Renal pelvis (tissue), 4 donors: ENCODE data around the gene AQP12B. TPM values are rescaled to one million over a fixed set of nuclear protein-coding genes. Genes with fewer than 3 reads are reported as not detected.

ENCODE experiments used
- DNase-seq: peaks from one replicate; pipeline ENCODE4 v3.0.0-alpha.2; 2013
- polyA plus RNA-seq, 3 donors: library from polyadenylated mRNA; unstranded; fragments of 120-200 nt; gene quantifications; one replicate each; pipeline ENCODE4 v1.2.1, GENCODE V29; 2013; ENCODE audit not compliant: insufficient read length in 3 of 3

Gene AQP12B
- polyA plus RNA-seq, 3 donors, result 0.57 to 3.4 (median 0.66) TPM

DNA sequence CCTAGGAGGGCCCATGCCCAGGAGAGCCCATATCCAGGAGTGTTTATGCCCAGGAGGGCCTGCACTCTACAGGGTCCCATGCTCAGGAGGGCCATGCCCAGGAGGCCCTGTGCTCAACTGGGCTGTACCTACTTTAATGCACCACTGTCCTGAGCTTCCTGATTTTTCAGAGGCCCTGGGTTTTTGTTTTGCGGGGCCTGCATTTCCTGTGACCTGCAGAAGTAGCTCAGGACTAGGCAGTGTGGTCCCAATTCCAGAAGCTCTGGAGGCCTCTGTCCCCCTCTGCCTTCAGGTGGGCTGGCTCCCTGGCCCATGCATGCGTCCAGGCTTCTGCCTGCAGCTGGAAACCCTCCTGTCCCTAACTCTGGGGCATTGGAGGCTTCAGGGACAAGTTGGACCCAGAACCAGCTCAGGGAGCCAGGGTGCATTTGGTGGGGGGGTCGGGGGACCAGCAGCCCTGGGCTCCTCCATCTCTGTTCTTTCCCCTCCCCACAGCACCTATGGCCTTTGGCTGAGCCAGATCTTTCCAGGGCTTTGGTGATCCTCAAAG, 46.6 kb downstream of the AQP12B start:
- no peak for DNase-seq

DNA sequence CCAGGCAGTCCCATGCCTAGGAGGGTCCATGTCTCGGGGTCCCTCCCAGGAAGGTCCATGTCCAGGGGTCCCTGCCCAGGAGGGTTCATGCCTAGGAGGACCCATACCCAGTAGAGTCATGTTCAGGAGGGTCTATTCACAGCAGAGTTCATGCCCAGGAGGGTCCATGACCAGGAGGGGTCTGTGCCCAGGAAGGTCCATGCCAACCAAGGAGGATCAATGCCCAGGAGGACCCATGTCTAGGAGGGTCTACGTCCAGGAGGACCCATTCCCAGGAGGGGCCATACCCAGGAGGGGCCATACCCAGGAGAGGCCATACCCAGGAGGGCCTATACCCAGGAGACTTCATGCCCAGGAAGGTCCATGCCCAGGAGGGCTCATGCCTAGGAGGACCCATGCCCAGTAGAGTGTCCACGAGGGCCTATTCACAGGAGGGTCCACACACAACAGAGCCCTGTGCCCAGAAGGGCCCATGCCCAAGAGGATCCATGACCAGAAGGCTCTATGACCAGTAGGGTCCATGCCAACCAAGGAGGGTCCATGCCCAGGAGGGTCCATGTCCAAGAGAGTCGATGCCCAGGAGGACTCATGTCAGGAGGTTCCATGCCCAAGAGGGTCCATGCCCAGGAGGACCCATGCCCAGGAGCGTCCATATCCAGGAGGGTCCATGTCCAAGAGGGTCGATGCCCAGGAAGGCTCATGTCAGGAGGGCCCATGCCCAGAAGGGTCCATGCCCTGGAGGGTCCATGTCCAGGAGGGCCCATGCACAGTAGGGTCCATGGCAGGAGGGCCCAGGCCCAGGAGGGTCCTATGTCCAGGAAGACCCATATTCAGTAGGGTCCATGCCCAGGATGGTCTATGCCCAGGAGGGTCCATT, 47.3 kb downstream of the AQP12B start:
- DNase-seq, result no peak

DNA sequence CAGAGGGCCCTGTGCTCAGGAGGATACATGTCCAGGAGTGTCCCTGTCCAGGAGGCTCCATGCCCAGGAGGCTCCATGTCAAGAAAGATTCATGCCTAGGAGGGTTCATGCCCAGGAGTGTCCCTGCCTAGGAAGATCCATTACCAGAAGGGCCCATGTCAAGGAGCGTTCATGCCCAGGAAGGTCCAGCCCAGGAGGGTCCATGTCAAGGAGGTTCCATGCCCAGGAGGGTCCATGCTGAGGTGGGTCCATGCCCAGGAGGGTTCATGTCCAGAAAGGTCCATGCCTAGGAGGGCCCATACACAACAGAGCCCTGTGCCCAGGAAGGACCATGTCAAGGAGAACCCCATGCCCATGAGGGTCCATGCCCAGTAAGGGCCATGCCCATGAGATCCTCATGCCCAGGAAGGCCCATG, 50.4 kb downstream of the AQP12B start:
- no peak for DNase-seq

DNA sequence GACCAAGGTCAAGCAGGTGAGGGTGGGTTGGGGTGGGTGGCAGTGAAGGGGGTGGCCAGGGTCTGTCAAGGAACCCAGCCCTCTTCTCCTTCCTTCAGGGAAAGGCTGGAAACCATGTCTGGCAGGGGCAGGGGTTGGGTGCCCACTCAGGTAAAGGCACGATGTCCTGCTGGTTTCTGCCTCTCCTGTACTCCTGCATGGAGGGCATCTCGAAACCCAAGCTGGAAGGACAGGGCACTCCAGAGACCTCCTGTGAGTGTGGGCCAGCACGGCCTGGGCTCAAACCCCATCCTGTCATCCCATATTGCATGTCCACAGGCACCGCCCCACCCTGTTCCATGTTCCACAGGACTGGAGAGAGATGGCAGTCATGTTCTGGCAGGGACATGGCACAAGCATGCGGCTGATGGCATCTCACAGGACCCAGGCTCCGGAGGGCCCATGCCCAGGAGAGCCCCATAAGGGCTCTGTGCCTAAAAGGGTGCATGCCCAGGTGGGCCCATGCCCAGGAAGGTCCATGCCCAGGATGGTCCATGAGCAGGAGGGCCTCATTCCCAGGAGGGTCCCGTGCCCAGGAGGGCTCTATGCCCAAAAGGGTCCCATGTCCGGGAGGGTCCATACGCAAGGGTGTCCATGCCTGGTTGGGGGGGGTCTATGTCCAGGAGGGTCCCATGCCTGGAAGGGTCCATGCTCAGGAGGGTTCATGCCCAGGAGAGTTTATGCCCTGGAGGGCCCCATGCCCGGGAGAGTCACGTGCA, 51.0 kb downstream of the AQP12B start:
- no peak for DNase-seq

DNA sequence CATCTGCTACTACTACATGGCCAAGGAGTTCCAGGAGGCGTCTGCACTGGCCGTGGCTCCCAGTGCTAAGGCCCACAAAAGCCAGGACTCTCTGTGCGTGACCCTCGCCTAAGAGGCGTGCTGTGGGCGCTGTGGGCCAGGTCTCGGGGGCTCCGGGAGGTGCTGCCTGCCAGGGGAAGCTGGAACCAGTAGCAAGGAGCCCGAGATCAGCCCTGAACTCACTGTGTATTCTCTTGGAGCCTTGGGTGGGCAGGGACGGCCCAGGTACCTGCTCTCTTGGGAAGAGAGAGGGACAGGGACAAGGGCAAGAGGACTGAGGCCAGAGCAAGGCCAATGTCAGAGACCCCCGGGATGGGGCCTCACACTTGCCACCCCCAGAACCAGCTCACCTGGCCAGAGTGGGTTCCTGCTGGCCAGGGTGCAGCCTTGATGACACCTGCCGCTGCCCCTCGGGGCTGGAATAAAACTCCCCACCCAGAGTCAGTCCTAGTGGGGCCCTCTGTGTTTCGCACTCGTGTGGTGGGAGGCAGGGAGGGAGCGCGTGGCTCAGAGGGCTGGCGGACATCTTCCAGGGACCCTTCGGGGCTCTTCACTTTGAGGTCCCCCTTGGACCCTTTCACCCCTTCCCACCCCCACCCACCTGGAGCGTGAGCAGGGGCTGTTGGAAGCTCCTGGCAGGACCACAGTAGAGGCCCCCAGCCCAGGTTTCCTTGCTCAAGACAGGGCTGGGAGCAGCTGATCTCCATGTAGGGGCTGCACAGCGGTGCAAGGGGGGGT, 51.7 kb downstream of the AQP12B start:
- DNase-seq, result no peak

DNA sequence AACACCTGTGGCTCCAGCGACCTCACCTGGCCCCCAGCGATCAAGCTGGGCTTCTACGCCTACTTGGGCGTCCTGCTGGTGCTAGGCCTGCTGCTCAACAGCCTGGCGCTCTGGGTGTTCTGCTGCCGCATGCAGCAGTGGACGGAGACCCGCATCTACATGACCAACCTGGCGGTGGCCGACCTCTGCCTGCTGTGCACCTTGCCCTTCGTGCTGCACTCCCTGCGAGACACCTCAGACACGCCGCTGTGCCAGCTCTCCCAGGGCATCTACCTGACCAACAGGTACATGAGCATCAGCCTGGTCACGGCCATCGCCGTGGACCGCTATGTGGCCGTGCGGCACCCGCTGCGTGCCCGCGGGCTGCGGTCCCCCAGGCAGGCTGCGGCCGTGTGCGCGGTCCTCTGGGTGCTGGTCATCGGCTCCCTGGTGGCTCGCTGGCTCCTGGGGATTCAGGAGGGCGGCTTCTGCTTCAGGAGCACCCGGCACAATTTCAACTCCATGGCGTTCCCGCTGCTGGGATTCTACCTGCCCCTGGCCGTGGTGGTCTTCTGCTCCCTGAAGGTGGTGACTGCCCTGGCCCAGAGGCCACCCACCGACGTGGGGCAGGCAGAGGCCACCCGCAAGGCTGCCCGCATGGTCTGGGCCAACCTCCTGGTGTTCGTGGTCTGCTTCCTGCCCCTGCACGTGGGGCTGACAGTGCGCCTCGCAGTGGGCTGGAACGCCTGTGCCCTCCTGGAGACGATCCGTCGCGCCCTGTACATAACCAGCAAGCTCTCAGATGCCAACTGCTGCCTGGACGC, 52.5 kb downstream of the AQP12B start:
- no peak for DNase-seq

DNA sequence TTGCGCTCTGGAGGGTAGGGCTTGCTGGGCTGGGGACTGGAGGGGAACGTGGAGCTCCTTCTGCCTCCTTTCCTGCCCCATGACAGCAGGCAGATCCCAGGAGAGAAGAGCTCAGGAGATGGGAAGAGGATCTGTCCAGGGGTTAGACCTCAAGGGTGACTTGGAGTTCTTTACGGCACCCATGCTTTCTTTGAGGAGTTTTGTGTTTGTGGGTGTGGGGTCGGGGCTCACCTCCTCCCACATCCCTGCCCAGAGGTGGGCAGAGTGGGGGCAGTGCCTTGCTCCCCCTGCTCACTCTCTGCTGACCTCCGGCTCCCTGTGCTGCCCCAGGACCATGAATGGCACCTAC, 53.1 kb downstream of the AQP12B start:
- DNase-seq, result no peak

DNA sequence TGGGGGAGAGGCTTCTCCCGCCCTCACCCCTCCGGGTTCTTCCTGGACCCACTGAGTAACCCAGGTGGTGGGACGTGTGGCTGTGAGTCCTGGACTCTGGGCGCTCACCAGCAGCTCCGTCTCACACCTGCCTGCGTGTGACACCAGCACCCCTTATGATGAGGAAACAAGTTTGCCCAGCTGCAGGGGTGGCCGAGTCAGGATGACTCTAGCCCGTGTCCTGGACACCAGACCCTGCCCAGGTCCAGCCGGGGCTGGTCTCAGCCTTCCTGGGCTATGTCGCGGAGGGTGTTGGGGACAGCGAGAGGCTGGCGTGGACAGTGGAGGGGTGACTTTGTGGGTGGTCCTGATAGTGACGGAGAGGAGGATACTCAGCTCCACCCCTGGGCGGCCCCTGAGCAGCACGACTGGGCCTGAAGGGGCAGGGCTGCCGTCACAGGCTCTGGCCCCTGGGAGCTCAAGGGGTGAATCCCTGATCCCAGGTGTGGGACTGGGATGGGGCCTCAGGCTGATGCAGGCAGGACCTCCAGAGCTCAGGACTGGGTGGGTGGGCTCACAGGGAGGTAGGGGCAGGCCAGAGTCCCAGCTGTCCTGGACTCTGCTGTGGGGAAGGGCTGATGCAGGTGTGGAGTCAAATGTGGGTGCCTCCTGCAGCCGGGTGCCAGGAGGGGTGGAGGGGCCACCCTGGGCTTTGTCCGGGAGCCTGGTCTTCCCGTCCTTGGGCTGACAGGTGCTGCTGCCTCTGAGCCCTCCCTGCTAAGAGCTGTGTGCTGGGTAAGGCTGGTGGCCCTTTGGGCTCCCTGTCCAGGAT, 53.7 kb downstream of the AQP12B start:
- DNase-seq, result no peak

DNA sequence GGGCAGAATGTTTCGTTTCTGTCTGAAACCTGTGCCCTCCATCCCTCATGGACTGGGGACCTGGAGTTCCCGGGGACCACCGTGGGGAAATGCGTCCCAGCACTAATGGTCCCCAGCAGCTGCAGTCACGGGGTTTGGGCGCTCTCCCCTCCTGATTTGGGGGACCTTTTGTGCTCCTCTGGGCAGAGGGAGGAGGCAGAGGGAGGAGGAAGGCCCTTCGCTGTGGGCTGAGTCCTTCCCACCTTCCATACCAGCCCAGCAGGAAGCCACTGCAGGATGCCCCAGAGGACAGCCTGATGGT, 54.2 kb downstream of the AQP12B start:
- no peak for DNase-seq

DNA sequence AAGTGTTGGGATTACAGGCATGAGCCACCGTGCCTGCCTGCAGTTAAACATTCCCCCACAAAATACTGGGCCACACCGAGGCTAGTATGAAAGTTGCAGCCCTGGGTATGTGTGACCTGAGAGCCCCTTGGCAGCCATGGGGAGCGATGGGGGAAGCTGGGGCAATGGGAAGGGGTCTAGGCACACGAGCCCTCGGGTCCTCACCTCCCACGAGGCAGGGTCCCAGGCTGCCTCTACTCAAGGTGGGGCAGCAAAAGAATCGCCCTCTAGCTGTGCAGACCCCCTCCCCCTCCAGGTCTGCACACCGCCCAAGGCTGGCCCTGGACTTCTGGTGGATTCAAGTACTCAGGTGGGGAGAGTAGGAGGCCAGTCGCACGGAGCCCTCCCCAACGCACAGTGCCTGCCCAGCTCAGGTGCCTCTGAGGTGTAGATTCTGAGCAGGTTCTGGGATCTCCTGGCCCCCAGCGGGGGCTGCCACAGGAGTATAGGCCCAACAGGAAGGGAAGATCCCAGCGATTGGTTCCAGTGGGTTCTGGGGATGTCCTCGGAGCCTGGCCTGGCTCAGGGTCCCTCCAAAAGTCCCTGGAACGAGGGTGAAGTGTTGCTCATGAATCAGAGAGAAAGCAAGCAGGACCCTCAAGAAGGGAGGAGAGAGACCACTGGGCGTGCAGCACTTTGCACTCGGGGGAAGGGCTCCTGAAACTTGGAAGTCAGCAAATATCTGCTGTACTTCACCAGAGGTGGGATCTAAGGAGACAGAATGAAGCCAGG, 54.8 kb downstream of the AQP12B start:
- DNase-seq, result no peak

DNA sequence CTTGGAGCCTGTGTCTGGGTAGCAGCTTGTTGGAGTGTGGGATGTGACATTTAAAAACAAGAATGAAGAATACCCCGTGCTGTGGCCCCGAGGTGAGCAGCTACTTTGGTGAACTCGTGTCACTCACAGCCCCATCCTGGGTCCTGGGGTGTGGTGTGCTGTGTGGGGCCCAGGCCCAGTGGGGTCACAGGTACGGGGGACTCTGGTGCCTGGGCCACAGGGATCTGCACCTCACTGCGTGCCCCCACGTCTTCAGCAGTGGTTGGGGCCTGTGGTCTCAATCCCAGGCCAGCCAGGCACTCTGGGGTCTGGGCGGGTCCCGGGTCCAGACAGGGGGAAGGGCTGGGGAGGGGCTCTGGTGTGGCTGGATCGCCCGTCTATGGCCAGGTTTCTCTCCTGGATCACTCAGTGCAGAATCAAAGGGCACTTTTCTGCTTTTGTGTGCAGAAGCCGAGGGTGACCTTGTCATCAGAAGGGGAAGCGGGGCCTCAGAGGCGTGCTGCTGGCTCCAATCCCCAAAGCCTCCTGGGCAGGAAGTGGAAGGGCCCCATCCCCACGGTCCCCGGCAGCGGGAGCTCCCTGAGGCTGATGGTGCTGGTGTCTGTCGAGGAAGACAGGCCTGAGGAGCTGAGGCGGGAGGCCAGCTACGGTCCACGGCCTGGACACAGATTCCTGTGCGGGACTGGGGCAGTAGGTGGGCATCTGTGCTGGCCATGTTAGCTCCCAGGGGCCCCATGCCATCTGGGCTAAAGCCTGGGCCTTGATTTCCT, 56.0 kb downstream of the AQP12B start:
- no peak for DNase-seq

Other genes with a start within 250 kb of the AQP12B start
- 10 to 100 TPM; 32.0 to 46.8 (median 46.6) TPM for gene GPC1, start 247.2 kb downstream of the AQP12B start, polyA plus RNA-seq
- gene ANKMY1, start 124.9 kb downstream of the AQP12B start, polyA plus RNA-seq, result 10 to 100 TPM; 11.7 to 15.6 (median 12.6) TPM
- gene DUSP28, start 122.5 kb downstream of the AQP12B start, polyA plus RNA-seq, result 10 to 100 TPM in 1 of 3 donors, 1 to 10 TPM in 2; 7.3 to 10.4 (median 9.1) TPM
- 10 to 100 TPM; 33.0 to 36.7 (median 36.6) TPM for gene RNPEPL1, start 114.4 kb downstream of the AQP12B start, polyA plus RNA-seq
- gene CAPN10, start 96.2 kb downstream of the AQP12B start, polyA plus RNA-seq, result 10 to 100 TPM; 30.9 to 37.6 (median 34.7) TPM
- gene GPR35, start 57.4 kb downstream of the AQP12B start, polyA plus RNA-seq, result 1 to 10 TPM; 1.8 to 4.2 (median 2.5) TPM
- under 1 TPM; 0.30 to 0.92 (median 0.33) TPM for gene AQP12A, start 9.0 kb upstream of the AQP12B start, polyA plus RNA-seq
- gene KIF1A, start 137.3 kb upstream of the AQP12B start, polyA plus RNA-seq, result 10 to 100 TPM; 12.3 to 17.8 (median 14.7) TPM
- gene AGXT, start 185.9 kb upstream of the AQP12B start, polyA plus RNA-seq, result under 1 TPM; 0.11 to 0.23 (median 0.13) TPM
- gene MAB21L4, start 213.3 kb upstream of the AQP12B start, polyA plus RNA-seq, result 10 to 100 TPM; 10.7 to 11.2 (median 11.1) TPM
- under 1 TPM; 0.04 to 0.07 (median 0.06) TPM for gene CROCC2, start 223.5 kb upstream of the AQP12B start, polyA plus RNA-seq